ENCODE data around the gene ACSM2B.
"Not testable (repeated sequence)": the region's sequence is repeated elsewhere in the genome, so short reads cannot be mapped to it uniquely, and the experiment has no call there.

The ACSM2B gene

DNA sequence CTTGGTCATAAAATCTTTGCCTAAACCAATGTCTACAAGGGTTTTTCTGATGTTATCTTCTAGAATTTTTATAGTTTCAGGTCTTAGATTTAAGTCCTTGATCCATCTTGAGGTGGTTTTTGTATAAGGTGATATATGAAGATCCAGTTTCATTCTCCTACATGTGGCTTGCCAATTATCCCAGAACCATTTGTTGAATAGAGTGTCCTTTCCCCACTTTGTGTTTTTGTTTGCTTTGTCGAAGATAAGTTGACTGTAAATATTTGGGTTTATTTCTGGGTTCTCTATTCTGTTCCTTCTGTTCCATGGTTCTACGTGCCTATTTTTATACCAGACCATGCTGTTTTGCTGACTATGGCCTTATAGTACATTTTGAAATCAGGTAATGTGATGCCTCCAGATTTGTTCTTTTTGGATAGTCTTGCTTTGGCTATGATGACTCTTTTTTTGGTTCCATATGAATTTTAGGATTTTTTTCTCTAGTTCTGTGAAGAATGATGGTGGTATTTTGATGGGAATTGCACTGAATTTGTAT, 7.0 kb downstream of the ACSM2B start:
- DNase-seq (ENCODE audit: low spot score): not testable (repeated sequence)

DNA sequence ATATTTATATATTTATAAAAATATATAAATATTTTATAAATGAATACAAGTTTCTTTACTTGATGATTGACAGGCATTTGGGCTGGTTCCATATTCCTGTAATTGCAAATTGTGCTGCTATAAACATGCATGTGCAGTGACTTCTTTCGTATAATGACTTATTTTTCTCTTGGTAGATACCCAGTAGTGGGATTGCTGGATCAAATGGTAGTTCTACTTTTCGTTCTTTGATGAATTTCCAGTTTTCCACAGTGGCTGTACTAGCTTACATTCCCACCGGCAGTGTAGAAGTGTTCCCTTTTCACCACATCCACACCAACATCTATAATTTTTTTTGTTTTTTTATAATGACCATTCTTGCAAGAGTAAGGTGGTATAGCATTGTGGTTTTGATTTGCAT, 7.8 kb downstream of the ACSM2B start:
- no peak for DNase-seq (ENCODE audit: low spot score)
- TF ChIP-seq, protein P1, sequence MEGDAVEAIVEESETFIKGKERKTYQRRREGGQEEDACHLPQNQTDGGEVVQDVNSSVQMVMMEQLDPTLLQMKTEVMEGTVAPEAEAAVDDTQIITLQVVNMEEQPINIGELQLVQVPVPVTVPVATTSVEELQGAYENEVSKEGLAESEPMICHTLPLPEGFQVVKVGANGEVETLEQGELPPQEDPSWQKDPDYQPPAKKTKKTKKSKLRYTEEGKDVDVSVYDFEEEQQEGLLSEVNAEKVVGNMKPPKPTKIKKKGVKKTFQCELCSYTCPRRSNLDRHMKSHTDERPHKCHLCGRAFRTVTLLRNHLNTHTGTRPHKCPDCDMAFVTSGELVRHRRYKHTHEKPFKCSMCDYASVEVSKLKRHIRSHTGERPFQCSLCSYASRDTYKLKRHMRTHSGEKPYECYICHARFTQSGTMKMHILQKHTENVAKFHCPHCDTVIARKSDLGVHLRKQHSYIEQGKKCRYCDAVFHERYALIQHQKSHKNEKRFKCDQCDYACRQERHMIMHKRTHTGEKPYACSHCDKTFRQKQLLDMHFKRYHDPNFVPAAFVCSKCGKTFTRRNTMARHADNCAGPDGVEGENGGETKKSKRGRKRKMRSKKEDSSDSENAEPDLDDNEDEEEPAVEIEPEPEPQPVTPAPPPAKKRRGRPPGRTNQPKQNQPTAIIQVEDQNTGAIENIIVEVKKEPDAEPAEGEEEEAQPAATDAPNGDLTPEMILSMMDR (IDR thresholded peaks at IDR 0.05; ENCODE audit: extremely low read depth, missing control alignments): no peak

DNA sequence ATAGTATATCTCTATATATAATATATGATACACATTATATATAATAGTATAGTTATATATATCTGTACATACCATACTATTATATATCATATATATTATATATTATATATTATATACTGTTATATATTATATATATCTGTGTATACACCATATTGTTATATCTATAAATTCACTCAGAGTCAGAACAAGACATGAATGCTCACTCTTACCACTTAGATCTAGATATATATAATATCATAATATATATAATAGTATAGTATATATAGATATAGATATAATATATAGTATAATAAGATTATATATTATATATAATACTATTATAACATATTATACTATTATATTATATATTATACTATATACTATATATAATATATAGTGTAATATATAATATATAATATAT, 9.3 kb downstream of the ACSM2B start:
- TF ChIP-seq, protein P1 (IDR thresholded peaks at IDR 0.05; ENCODE audit: extremely low read depth, missing control alignments): no peak
- DNase-seq (ENCODE audit: low spot score): no peak

DNA sequence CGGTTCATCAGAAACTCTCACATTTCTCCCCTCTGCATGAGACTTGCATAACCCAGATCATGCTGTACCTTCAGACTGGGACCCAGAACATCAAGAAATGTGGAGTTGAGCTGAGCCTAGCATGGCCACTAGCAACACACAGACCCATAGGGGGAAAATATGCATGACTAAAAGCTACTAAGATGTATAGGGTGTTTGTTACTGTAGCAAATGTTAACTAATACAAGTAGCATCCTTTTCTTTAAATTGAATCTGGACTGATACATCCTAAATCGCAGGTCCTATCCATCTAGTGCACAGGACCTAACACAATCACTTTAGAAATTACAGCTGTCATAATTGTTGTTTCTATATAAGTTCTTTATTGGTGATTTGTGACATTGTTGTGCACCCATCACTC, 10.8 kb downstream of the ACSM2B start:
- DNase-seq (ENCODE audit: low spot score): not testable (repeated sequence)

DNA sequence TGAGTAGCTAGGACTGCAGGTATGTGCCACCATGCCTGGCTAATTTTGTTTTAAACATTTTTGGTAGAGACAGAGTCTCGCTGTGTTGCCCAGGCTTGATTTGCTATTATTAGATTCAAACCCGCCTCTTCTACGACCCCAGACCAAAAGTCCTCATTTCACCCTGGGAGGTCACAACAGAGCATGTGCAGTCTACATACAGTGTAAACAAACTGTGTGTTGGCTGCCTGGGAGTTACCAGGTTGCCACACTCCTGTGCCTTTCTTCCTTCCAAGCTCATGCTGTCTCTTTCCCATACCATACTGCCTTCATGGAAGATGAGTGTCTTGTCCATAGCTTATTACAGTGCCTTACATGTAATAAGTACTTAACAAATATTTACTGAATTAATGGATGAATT, 11.9 kb downstream of the ACSM2B start:
- not testable (repeated sequence) for DNase-seq (ENCODE audit: low spot score)

DNA sequence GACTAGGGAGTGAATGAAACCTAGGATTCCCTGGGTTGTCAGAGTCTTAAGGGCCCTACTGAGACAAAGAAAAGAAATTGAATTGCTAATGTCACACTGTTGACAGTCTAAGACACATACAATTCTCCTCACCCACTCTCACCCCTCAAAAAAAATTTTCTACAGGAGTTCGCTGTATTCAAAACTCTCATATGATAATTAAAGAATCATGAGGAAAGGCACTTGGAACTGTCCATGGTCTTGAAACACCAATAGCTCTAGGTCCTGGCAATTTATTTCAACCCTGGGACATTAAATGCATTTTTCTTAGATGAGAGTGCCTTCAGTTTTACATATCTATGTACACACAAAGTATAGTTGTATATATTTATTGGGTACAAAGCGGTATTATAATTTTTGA, 20.5 kb downstream of the ACSM2B start:
- not testable (repeated sequence) for DNase-seq (ENCODE audit: low spot score)

DNA sequence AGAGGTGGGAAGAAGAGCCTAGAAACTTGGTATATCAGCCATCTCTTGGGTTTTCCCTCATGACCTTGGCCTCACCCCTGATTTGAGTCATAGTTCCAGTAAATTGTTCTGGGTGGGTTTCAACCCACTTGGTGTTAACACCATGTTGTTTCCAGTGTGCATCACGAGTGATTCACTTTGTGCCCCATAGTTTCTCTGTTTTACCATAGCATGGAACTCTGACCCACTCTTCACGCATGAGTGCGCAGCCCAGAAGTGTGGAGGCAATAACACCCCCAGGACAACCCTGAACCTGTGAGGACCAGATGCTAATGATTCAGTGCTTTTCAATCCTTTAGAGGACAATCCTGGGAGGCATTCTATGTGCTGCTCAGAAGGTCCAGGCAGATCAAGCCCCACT, 21.5 kb downstream of the ACSM2B start:
- not testable (repeated sequence) for DNase-seq (ENCODE audit: low spot score)

DNA sequence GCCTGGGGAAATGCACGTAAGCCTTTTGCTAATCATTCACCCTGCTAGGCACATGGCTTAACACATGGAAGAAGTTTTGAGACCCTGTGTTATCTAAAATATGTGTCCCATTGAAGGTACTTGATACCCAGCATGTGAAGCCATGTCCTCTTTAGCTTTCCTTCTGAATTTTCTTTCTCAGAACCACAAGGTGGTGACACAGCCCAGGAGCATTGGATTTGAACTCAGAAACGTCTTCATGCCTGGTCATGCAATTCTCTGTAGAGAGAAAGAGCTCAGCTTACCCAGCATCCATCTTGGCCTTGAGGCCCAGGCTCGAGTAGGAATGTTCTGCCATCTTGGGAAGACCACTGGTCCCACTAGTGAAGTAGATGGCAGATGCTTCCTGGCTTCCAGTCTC, 22.7 kb downstream of the ACSM2B start:
- not testable (repeated sequence) for DNase-seq (ENCODE audit: low spot score)

DNA sequence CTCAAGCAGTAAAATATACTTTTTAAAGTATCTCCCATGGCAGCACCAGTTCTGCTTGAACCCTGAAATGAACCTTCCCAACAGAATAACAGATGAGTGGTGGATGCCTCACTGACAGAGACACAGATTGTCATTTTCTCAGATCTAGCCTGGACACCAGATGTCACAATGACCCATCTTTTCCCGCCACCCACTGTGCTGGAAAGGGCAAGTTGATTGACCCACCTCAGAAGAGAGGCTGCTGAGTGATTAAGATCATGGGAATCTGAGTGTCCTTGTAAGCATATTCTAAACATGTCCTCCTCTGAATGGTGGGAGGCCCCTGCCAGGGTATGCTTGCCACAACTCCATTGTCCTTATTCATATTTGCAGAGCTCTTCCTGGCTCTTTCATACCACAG, 29.2 kb downstream of the ACSM2B start:
- not testable (repeated sequence) for DNase-seq (ENCODE audit: low spot score)

DNA sequence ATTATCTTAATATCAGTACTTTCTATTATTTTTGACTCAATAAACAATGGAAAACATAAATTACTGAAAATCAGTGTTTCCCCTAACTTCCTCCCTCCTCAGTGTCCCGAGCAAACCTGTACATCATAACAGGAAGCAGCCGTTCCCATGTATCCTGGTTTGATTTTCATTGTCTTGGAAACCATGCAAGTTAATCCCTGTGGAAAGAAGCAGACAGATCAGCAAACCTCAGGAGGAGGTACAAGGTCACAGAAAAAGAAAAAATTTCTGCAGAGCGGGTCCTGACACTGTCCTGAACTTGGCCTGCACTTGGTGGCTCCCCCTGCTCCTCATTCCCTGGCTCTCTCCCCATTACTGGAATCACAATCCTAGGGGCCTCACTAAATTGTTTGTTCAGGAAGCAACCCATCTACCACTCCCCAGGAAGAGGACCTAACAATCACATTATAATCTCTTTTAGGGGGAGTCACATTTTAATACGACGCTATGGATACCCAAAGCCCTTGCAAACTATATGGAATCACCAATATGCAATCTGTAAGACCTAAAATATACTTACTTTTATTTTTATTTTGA, 29.8 kb downstream of the ACSM2B start:
- DNase-seq (ENCODE audit: low spot score): not testable (repeated sequence)

DNA sequence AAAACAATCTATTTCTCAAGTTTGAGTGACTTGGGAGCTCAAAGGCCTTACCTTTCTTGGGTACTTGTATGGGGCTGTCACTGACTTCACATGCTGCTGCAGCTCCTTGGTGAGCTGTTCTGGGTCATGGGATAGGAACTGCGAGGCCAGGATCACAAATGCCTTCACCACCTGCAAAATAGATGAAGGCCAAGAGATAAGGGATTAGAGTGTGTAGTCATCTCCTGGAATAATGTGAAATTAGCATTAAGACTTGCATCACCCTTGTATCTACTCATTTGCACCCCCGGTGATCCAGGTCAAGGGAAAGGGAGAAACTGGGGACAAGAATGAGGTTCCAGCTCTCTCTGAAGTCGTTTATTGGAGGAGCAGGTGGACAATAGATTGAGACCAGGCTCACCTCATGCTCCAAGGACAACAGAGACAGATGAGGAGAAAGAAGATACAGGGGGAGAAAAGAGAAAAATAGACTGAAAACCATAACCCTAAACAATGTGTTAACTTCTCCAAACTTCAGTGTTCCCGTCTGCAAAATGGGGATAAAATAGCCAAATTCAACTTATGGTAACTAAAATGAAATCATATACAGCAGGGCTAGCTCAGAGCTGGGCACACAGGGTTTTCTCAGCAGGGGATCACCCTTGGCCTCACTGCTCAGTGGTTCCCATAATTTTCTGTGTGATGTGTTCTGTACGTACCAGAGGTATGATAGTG, 35.4 kb downstream of the ACSM2B start:
- not testable (repeated sequence) for DNase-seq (ENCODE audit: low spot score)

DNA sequence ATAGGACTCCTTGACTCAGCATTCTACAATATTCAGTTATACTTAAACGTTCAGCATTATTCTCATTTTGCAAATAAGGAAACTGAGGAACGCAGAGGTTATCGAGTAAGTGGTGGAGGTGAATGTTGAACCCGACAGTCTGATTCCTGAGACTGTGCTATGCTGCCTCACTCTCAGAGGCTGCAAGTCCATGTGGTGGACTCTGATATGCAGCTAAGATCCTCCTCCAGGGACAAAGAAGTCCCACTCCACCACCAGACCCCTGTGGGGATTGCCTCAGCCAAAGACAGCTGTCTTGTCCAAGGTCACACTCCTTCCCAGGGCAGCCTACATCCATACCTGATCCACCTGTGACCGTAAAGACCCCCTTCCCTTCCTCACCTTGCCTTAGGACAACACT, 37.5 kb downstream of the ACSM2B start:
- DNase-seq (ENCODE audit: low spot score): no peak
- TF ChIP-seq, protein P1 (IDR thresholded peaks at IDR 0.05; ENCODE audit: extremely low read depth, missing control alignments): no peak

DNA sequence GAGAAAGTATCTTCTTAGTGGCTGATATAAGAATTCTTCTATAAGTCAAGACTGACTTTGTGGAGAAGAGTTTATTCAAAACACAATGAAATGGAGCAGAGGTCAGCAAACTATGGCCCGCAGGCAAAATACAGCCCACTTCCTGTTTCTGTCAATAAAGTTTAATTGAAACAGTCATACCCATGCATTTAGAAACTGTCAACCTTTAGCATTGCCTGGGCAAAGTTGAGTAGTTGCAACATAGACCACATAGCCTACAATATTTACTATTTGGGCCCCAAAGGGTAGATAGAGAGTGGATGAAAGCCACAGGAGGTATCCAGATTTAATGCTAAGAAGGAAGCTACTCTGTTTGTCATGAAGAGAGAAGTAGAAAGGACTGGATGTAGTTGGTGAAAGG, 38.0 kb downstream of the ACSM2B start:
- DNase-seq (ENCODE audit: low spot score): no peak
- TF ChIP-seq, protein P1 (IDR thresholded peaks at IDR 0.05; ENCODE audit: extremely low read depth, missing control alignments): no peak

DNA sequence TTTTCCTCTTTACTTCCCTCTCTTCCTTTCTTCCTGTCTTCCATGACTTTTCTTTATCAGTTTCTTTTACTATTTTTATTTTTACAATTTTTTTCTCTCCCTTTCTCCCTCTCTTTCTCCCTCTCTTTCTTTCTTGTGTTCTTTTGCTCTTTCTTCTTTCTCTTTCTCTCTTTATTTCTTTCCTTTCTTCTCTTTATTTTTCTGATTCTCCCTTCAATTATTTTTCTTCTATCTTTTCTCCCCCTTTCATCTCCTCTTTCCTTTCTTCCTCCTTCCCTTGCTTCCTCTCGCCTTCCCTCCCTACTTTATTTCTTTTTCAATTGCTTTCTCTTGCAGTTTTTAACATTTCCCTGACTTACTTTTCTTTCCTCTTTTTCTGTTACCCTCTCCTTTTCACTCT, 39.5 kb downstream of the ACSM2B start:
- DNase-seq (ENCODE audit: low spot score): not testable (repeated sequence)

DNA sequence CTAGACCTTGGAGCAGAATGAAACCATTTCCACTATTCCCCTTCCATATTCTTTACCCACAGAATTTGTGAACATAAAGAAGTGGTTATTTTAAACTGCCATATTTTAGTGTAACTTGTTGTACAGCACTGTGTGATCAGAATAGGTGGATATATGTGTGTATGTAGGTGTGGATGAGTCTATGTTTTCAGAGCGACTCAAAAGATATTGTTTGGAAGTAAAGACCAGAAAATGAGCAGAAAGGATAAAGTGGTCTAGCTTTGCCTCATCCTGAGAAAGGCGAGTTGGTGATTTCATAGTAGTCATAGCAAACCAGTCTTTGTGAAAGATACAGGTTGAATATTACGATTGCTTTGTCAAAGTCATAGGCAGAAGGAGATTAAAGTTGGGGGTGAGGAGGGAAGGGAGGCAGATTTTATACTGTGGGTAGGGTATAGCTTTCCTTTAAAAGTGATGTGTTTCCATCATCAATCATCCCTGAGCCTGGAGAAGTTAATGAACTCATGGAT, 43.8 kb downstream of the ACSM2B start:
- DNase-seq (ENCODE audit: low spot score): not testable (repeated sequence)

DNA sequence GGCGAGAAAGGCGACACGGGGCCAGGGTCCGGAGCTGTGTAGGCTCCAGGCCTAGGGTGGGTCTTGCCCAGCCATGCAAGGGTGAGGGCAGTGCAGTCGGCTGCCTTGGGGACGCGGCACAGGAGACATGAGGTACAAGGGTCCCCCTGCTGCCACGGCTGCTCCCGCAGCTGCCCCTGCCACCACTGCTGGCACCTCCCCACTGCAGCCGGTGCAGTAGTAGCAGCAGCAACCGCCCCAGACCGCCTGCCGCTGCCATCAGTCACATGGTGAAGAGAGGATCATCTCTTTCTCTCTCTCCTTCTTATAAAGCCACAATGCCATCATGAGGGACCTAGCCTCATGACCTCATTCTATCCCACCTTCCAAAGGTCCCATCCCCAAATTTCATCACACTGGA, 44.4 kb downstream of the ACSM2B start:
- not testable (repeated sequence) for DNase-seq (ENCODE audit: low spot score)

Data from GM20000 (cell line).